Measurements from ENCODE around the gene TNS3. TPM values are rescaled to one million over a fixed set of nuclear protein-coding genes. Genes with fewer than 3 reads are reported as not detected.

TNS3 gene
- polyA plus RNA-seq, 1 donor from 2014 or later: 12.5 TPM

DNA sequence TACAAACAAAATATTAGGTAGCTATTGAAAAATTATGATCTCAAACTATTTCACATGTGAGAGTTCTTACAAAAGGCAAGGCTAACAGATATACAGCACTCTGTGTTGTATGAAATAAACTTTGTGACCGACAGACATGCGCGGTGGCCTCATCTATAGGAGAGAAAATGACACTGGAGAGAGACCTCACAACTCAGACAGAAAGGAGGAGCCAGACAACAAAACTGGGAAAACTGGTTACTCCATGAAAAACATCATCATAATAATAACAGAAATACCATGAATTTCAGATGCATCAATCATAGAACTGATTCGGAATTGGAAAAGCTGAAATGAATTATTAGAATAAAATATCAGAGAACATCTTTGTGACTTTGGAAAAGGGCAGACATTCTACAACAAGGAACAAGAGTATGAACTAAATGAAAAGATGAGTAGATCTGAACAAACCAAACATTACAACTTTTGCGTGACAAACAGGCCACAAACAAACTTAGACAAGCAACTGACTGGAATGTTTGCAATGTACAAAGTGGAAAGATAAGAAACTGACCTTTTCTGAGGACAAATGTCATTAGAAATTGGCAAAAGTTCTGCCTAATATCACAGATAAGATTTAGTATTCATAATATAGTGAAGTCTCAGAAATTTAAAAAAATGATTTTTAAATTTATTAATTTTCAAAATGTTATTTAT lies 69.3 kb downstream of the TNS3 start:
- H3K27ac Mint-ChIP-seq: peak overlapping the region in 1 of 3 donors; percentile 5
- no peaks in the 10 kb centered on the region for H3K27me3 Mint-ChIP-seq
- H3K4me1 Mint-ChIP-seq: peaks cover 0 to 7% (median 6%) of the 10 kb centered on the region in 3 donors
- H3K36me3 Mint-ChIP-seq: peaks cover 2% of the 10 kb centered on the region
- H3K4me3 Mint-ChIP-seq: no peak overlapping the region
- H3K9me3 Mint-ChIP-seq: no peaks in the 10 kb centered on the region

DNA sequence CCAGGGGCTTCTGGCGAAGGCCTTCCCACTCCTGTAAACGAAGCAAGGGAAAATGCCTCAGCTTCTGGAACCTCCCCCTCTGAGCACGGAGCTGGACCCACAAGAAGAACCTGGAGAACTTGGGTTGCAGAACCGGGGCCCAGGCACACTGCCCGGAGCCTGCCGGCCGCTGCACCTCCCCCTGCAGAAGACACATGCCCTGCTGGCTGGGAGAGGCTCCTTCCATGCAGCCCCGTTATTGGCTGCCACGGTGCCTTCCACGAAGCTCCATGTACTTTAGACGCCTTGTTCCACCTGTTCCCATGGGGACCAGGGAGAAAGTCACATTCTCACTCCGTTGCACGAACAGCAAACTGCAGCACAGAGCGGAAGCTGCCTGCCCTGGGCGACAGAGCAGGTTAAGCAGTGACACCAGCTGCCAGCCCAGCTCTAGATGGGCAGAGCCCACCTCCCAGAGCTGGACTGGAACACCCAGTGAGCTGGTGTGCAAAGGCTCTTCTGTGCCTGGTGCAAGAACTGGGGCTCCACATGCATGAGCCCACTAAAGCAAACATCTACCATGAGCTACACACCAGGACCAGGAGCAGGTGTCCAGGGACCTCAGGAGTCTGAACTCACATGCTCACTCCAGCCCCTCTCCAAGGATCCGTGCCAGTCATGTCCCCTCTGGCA lies 70.1 kb downstream of the TNS3 start:
- no peaks in the 10 kb centered on the region for H3K9me3 Mint-ChIP-seq
- H3K27ac Mint-ChIP-seq: no peak overlapping the region
- H3K36me3 Mint-ChIP-seq: peaks cover 2% of the 10 kb centered on the region
- no peak overlapping the region for H3K4me3 Mint-ChIP-seq
- H3K27me3 Mint-ChIP-seq: no peaks in the 10 kb centered on the region
- no peaks in the 10 kb centered on the region for H3K4me1 Mint-ChIP-seq

DNA sequence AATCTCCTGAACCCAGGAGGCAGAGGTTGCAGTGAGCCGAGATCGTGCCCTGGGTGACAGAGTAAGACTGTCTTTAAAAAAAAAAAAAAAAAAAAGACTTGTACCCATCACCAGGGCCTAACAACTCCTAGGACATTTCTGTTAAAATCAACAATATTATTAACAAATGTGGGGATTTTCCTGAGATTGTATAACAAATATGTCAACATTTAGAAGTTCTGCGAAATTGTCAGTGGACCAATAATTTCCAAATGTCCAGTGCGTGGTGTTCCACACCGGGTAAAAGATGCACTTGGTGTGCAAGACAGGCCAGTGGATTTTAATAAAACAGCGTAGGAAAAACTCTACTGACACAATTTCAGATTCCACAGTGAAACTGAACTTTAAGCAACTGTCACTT lies 71.1 kb downstream of the TNS3 start:
- Mint-ChIP-seq H3K4me1 (no peaks in the 10 kb centered on the region), H3K27ac (no peak overlapping the region), H3K27me3 (no peaks in the 10 kb centered on the region), H3K9me3 (no peaks in the 10 kb centered on the region), H3K4me3 (no peak overlapping the region), H3K36me3 (peaks cover 2% of the 10 kb centered on the region)

DNA sequence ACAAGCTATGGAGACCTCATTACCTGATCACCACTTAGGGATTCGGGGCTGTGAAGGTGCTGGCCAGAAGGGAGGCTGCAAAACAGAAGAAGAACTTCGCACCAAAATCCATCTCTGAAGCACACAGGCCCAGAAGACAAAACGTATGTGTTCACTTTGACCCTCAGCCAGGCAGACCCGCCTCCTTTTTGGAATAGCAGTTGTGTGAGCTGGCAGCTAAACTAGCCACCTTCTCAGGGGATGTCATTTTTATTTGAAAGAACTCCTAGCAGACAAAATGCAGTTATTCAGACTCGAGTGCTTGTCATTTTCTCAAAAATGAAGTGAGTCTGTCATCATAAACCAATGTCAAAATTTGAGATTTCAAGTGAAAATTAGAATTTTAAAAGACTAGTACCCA lies 71.7 kb downstream of the TNS3 start:
- Mint-ChIP-seq H3K27ac (no peak overlapping the region), H3K4me3 (no peak overlapping the region), H3K4me1 (peaks cover 0 to 2% (median 0%) of the 10 kb centered on the region in 3 donors), H3K27me3 (no peaks in the 10 kb centered on the region), H3K36me3 (peaks cover 2% of the 10 kb centered on the region), H3K9me3 (no peaks in the 10 kb centered on the region)

DNA sequence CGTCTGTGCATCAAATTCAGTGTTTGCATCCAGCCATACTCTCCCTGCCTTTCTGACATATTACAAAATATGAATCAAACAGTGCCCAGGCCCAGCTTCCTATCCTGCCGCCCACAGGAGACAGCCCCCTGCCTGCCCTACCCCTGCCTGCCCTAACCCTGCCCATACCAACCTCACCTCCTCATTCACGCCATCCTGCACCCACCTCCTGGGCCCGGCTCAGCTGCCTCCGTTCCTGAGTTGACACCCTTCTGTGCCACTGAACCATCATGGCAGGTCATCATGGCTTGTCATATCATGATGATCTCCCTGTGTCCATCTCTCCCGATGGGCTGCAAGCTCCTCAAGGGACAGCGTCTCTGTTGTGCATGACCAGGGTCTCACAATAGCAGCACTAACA lies 72.3 kb downstream of the TNS3 start:
- H3K4me1 Mint-ChIP-seq: peaks cover 0 to 2% (median 0%) of the 10 kb centered on the region in 3 donors
- peak overlapping the region in 1 of 3 donors; percentile 52 for H3K27ac Mint-ChIP-seq
- H3K36me3 Mint-ChIP-seq: peaks cover 2% of the 10 kb centered on the region
- no peak overlapping the region for H3K4me3 Mint-ChIP-seq
- no peaks in the 10 kb centered on the region for H3K9me3 Mint-ChIP-seq
- H3K27me3 Mint-ChIP-seq: no peaks in the 10 kb centered on the region

DNA sequence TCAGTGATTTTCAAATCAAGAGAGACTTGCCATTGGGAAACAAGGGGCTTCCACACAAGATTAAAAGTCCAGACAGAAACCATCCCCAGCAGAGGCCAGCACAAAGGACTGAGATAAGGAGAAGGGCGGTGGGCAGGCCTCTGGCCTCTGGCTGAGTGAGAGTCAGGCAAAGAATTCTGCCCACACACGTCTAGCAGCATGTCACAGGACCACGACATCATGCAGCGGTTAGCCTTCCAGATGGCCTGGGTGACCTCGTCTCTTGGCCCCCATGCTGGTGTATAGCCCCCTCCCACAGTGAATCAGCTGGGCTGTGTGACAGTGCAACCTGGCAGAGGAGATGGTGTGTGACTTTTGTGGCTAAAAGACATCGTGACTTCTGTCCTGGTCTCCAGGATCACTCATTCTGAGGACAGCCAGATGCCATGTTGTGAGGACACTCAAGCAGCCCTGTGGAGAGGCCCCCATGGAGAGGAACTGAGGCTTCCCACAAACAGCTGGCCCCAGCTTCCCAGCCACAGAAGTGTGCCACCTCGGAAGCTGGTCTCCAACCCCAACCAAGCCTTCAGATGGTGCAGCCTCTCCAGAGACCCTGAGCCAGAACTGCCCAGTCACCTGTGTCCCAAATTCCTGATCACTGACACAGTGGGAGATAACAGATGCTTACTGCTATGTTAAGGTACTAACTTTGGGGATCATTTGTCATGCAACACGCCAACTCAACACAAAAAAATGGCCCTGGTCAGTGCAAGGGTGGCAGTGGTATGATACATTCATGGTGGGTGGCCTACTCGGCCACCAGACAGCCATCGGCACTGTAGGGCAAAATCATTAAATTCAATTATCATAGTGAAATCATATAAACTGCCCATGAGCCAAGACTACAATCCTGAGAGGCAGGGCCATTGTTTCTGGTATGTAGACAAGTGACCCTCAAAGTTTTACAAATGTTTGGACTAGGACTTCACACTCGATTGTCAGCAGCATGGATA lies 73.2 kb downstream of the TNS3 start:
- H3K36me3 Mint-ChIP-seq: peaks cover 3% of the 10 kb centered on the region
- no peak overlapping the region for H3K4me3 Mint-ChIP-seq
- peaks cover 0 to 2% (median 0%) of the 10 kb centered on the region in 3 donors for H3K4me1 Mint-ChIP-seq
- H3K9me3 Mint-ChIP-seq: no peaks in the 10 kb centered on the region
- H3K27me3 Mint-ChIP-seq: no peaks in the 10 kb centered on the region
- peak overlapping the region in 1 of 3 donors; percentile 8 for H3K27ac Mint-ChIP-seq

DNA sequence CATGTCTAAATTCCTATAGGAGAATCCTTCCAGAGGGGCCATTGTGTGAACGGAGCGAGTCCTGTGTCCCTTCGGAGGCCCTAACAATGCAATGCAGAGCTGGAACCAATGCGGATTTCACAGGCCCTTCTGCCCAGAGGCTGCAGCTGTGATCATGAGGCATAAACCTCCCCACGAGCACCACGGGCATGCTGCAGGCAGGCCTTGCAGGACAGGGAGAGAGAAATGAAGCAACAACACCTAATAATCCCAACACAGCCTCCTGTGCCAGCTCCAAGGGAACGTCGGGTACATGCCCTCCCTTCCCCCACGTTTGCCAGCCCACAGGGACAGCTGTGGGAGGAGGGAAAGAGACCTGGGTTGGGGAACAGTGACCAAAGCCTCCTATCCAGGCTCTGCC lies 74.4 kb downstream of the TNS3 start:
- Mint-ChIP-seq H3K4me3 (no peak overlapping the region), H3K27ac (peak overlapping the region in 1 of 3 donors; percentile 67)

DNA sequence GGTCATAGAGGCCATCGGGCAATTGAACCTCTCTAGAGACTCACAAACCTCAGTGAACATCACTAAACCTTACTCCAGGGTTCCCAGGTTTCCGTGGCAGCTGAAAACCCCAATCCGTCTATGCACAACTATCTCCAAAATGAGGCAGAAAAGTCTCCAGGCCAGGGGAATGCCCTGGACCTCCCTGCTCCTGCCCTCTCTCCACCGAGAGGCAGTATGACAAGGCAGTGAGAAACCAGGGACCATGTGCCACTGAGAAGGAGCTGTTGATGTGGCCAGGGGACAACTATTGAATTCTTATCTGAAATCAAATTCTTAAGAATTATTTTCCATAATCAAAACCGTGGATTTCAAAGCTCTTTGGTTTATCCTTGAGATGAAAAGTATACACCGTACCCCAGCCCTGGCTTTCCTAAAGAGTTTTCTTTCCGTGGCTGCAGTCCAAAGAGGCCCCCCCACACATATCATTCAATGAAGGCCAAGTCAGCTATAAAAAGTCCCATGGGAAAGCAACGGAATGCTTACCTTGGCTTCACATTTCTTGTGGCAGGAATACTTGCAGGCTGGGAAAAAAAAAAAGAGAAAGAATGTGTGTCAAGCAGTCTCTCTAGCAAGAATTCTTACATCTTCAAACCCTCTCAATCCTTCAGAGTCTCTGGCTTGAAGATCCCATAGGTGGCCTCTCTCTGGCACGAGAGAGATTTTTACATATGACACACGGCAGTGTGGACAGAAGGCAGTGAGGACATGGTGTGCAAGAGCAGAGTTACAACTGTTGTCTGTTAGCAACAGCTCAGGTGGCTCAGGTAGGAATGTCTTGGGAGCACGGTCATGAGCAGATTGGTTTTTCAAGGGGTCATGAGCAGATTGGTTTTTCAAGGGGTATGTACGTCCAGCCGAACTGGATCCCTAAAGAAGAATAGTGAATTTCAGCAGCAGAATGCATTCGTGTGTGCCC lies 75.2 kb downstream of the TNS3 start:
- Mint-ChIP-seq H3K36me3 (peaks cover 3% of the 10 kb centered on the region), H3K27me3 (no peaks in the 10 kb centered on the region), H3K4me3 (no peak overlapping the region), H3K9me3 (no peaks in the 10 kb centered on the region), H3K4me1 (peaks cover 0 to 2% (median 0%) of the 10 kb centered on the region in 3 donors), H3K27ac (peak overlapping the region in 1 of 3 donors; percentile 72)

More for the DNA sequence above, 74.4 kb downstream of the TNS3 start:
- Mint-ChIP-seq H3K27me3 (no peaks in the 10 kb centered on the region), H3K36me3 (peaks cover 3% of the 10 kb centered on the region), H3K9me3 (no peaks in the 10 kb centered on the region), H3K4me1 (peaks cover 0 to 2% (median 0%) of the 10 kb centered on the region in 3 donors)

DNA sequence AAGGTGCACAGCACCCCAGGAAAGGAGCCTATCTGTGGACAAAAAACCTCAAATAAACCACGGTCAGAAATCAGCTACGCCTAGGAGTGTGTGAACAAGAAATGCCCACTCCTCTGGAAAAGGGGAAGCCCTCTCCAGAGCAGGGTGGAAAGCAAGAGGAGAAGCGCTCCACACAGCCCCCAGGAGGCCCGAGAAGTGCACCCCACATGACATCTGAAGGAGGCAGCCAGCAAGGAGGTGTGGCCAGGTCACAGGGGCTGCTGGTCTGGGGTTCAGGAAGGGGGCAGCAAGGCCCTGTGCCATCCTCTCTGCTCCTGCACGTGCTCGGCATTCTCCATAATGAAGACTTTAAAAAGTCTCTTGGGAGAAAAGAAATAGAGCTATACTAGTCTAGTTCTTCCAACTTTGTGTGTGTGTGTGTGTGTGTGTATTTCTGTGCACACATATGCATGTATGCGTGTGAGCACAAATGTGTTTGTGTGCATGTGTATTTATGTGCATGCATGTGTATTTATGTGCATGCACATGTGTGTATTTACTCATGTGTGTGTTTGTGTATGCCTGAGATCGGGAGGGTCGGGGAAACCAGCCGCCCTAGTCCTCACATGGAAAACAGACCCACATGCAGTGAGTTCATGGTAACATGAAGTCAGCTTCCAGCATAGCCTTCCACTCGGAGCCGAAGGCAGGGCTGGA lies 76.5 kb downstream of the TNS3 start:
- no peak overlapping the region for H3K4me3 Mint-ChIP-seq
- H3K4me1 Mint-ChIP-seq: peaks cover 0 to 2% (median 2%) of the 10 kb centered on the region in 3 donors
- no peaks in the 10 kb centered on the region for H3K9me3 Mint-ChIP-seq
- H3K36me3 Mint-ChIP-seq: peaks cover 3% of the 10 kb centered on the region
- H3K27ac Mint-ChIP-seq: peak overlapping the region in 1 of 3 donors; percentile 36
- no peaks in the 10 kb centered on the region for H3K27me3 Mint-ChIP-seq

DNA sequence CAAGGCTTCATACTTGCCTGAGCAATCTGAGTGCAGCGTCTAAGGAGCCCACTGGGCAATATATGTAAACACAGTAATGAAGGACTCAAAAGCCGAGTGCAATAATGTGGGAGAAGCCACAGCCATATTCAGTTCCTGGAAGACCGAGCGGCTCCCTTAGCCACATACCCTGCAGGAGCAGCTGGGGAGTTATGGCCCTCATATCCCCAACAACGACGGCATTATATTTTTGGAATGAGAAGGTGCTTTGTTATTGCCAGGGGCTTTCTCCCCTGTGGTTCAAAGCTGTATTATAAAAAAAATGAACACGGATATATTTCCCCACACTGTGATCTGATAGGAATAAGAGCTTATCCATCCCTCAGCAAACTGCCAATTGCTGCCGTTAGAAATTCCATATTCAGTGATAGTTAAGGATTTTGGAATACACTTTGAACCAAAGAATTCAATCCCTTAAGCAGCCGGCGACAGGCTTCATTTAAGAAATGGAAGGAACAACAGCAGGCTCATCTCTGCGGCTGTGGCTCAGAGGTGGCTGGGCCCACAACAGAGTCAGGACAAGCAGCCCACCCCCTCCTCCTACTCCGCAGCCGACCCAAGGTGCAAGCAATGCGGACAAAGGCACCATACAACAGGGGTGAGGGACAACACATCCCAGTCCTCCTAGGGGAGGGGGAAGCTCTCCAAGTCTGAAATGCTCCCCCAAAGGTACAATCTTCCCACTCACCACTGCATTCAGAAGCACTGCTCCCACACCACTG lies 77.2 kb downstream of the TNS3 start:
- Mint-ChIP-seq H3K9me3 (no peaks in the 10 kb centered on the region), H3K36me3 (peaks cover 4% of the 10 kb centered on the region), H3K27ac (no peak overlapping the region), H3K4me1 (peaks cover 0 to 7% (median 6%) of the 10 kb centered on the region in 3 donors), H3K27me3 (no peaks in the 10 kb centered on the region), H3K4me3 (no peak overlapping the region)

DNA sequence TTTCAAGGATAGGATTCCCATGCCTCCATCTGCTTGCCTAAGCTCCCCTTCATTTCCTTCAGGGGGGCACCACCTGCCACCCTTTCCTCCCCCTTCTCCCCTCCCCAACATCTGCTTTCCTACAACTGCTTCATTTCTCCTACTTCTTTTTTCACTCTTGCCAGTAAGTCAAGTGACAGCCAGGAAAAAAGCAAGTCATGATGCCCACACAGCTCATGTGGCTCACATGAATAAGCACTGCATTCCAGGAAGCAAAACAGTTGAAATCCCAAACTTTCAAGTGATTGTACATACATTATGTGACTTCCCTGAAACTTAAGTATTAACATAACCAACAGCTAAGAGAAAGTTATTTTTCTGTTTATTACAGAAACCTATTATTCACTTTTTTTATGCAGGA lies 78.6 kb downstream of the TNS3 start:
- Mint-ChIP-seq H3K36me3 (peaks cover 3% of the 10 kb centered on the region), H3K4me3 (no peak overlapping the region), H3K27me3 (no peaks in the 10 kb centered on the region), H3K4me1 (peaks cover 5 to 17% (median 8%) of the 10 kb centered on the region in 3 donors), H3K9me3 (no peaks in the 10 kb centered on the region), H3K27ac (peak overlapping the region; percentile 10 to 55 (median 48))

DNA sequence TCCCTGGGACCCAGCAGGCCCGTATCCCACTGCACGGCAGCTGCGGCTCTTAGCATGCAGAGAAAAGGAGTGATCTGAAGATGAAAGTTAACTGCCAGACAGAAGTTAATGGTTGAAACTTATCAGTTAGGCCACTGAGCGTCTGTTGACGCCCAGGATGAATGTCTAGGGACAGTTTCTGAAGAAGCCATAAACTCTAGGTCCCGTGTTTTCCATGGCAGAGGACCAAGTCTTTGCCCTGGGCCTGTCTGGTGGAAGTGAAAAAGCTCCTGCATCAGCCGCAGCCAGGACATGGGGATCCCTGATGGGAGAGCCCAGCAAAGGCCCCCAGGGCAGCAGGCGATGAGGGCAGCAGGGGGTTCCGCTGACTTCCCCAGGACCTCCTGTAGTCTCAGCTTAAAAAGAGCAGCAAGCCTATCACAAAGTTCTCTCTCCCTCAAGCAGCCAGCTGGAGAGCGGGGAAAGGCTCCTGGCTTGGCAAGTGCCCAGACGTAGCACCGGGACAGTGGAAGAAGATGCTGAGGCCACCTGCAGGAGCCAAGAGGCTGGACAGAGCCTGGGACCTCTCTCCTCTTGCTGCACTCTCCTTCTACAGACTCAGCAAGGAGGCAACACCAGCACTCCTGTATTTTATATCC lies 79.6 kb downstream of the TNS3 start:
- H3K27ac Mint-ChIP-seq: peak overlapping the region in 2 of 3 donors; percentile 53 to 57
- H3K9me3 Mint-ChIP-seq: no peaks in the 10 kb centered on the region
- H3K36me3 Mint-ChIP-seq: peaks cover 3% of the 10 kb centered on the region
- H3K4me1 Mint-ChIP-seq: peaks cover 13 to 24% (median 17%) of the 10 kb centered on the region in 3 donors
- peak overlapping the region in 2 of 4 donors; percentile 9 to 14 for H3K4me3 Mint-ChIP-seq
- H3K27me3 Mint-ChIP-seq: no peaks in the 10 kb centered on the region

Measured in IgD-negative memory B cell (primary cell).